Stomach (tissue), 9 donors: Measurements from ENCODE around the gene TSR1. TPM values are rescaled to one million over a fixed set of nuclear protein-coding genes. Genes with fewer than 3 reads are reported as not detected.

Experiments
- DNase-seq, 2 donors: peaks; one replicate each; pipeline versions ENCODE4 v3.0.0 to v3.0.0-alpha.2; 2013 to 2019
- H3K27ac ChIP-seq, 5 donors: fragments of 200-600 bp in 4 of 5; sonication (generic) in 4 of 5; one replicate each; pipeline ENCODE4 v1.5.1; 2013 to 2019; ENCODE audit warnings: mild to moderate bottlenecking in 1 of 5, moderate library complexity in 1 of 5
- H3K27me3 ChIP-seq, 3 donors: fragments of 200-600 bp; sonication (generic); one replicate each; pipeline ENCODE4 v1.5.1; 2017 to 2019; ENCODE audit warnings: mixed run types in 1 of 3
- H3K36me3 ChIP-seq, 4 donors: fragments of 200-600 bp; sonication (generic); 1 replicate in 3 of 4; 2 replicates in 1 of 4; pipeline ENCODE4 v1.5.1; 2016 to 2019
- H3K4me1 ChIP-seq, 4 donors: fragments of 200-600 bp; sonication (generic); one replicate each; pipeline ENCODE4 v1.5.1; 2016 to 2019
- H3K4me3 ChIP-seq, 4 donors: fragments of 200-600 bp; sonication (generic) in 3 of 4; one replicate each; pipeline ENCODE4 v1.5.1; 2016 to 2019; ENCODE audit warnings: mild to moderate bottlenecking in 1 of 4
- H3K9me3 ChIP-seq, 4 donors: fragments of 200-600 bp; sonication (generic); one replicate each; pipeline ENCODE4 v1.5.1; 2016 to 2019
- EP300 ChIP-seq: sonication (generic); formaldehyde crosslinking; IDR thresholded peaks from one replicate; pipeline ENCODE4 v1.6.1; 2017; ENCODE audit warnings: antibody characterized with exemption
- POLR2A ChIP-seq, 4 donors: fragments of 450-650 bp; IDR thresholded peaks; one replicate each; pipeline ENCODE4 v1.6.1; 2016; ENCODE audit warnings: antibody characterized with exemption in 4 of 4, control low read depth in 2 of 4, mild to moderate bottlenecking in 1 of 4, moderate library complexity in 1 of 4
- POLR2AphosphoS5 ChIP-seq, 3 donors: sonication (generic); formaldehyde crosslinking; IDR thresholded peaks; one replicate each; pipeline ENCODE4 v1.6.1; 2016; ENCODE audit warnings: antibody characterized with exemption in 3 of 3
- WGBS, 5 donors: extraction: QIAGEN DNeasy Blood & Tissue Kit in 3 of 5; methylation state at CpG; one replicate each; pipeline versions ENCODE4 v1.1.5 to v1.1.7; 2013 to 2018; 5-methylcytosine and 5-hydroxymethylcytosine counted together
- intact Hi-C: fragments of 100-400 bp; cut with DNase I; formaldehyde crosslinking; loops from one replicate; pipeline ENCODE4 v1.15.1; 2023; ENCODE audit warnings: low total_unique reads
- polyA plus RNA-seq, 3 donors: library from polyadenylated mRNA; stranded (reverse); fragments of 200-250 nt; gene quantifications; one replicate each; pipeline ENCODE4 v1.2.3, GENCODE V29; 2013
- total RNA-seq, 5 donors: library from RNA; depleted of rRNA; stranded (reverse); fragments of >200 nt; gene quantifications; one replicate each; pipeline versions ENCODE4 v1.1.0 to v1.2.3, GENCODE V29; 2014 to 2016
- TF ChIP-seq, protein P1 (sequence below), 7 experiments: fragments of 450-650 bp in 4 of 7; fragments of 200-600 bp in 3 of 7; sonication (generic) in 3 of 7; IDR thresholded peaks; one replicate each; pipeline ENCODE4 v1.5.1; 2016 to 2019; ENCODE audit warnings: antibody characterized with exemption in 7 of 7, control low read depth in 2 of 7, mild to moderate bottlenecking in 1 of 7
- donor health status: healthy with polysubstance abuse.
- donor health status: Bipolar disorder and iron deficiency.
- donor health status: healthy.

Gene TSR1
- total and polyA plus RNA-seq, 8 donors: 12.2 to 67.0 (median 22.9) TPM

DNA sequence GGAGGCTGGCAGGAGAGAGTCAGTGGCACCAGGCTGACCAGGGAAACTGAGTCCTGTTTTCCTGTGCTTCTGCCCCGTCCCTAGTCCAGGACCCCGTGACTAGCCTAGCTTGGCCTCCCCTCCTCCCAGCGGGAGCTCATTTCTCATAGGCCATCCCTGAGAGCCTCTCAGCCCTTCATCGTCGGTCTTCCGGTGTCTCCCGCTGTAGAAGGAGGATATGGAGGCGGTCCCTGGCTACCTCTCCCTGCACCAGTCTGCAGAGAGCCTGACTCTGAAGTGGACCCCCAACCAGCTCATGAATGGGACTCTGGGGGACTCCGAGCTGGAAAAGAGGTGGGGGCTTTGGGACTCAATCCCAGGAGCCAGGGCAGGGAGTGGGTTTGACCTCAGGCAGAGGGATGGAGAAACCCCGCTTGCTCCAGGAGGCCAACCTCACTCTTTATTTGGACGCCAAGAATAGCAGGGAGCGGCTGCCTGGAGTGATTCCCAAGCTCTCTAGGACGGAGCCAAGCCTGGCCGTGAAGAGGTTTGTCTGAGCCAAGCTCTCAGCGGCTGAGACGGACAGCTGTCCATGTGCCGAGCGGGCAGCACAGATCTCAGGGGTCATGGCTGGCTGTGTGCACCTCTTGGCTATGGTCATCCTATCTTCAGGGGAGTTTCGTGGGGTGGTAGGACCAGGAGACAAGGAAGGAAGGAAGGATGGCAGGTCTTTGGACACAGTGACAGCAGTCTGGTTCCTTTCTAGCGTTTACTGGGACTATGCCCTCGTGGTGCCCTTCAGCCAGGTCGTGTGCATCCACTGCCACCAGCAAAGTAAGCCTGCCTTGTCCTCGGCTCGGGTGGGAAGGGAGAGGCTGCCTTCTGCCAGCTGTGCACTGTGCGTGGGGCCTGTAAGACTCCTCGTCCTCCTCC, 27.9 kb upstream of the TSR1 start:
- no peak overlapping the region for H3K4me3 ChIP-seq
- WGBS, 5 donors: 77 to 85% (median 79%) methylated on average over 17 to 26 of the region's 26 CpGs
- H3K9me3 ChIP-seq: no peaks in the 10 kb centered on the region
- intact Hi-C loops: loop anchor here (10.0 kb wide), 1 partner anchor 51 kb away; no protein-coding TSS in a partner anchor
- H3K36me3 ChIP-seq: peaks cover 13 to 79% (median 65%) of the 10 kb centered on the region in 4 donors
- DNase-seq: no peak
- TF ChIP-seq EP300: no peak
- H3K4me1 ChIP-seq: peaks cover 4 to 31% (median 22%) of the 10 kb centered on the region in 4 donors
- no peak overlapping the region for H3K27ac ChIP-seq
- H3K27me3 ChIP-seq: no peaks in the 10 kb centered on the region

- 95 to 98% (median 96%) methylated on average over 15 to 21 of the region's 21 CpGs for WGBS, 5 donors
- TF ChIP-seq, protein P1, sequence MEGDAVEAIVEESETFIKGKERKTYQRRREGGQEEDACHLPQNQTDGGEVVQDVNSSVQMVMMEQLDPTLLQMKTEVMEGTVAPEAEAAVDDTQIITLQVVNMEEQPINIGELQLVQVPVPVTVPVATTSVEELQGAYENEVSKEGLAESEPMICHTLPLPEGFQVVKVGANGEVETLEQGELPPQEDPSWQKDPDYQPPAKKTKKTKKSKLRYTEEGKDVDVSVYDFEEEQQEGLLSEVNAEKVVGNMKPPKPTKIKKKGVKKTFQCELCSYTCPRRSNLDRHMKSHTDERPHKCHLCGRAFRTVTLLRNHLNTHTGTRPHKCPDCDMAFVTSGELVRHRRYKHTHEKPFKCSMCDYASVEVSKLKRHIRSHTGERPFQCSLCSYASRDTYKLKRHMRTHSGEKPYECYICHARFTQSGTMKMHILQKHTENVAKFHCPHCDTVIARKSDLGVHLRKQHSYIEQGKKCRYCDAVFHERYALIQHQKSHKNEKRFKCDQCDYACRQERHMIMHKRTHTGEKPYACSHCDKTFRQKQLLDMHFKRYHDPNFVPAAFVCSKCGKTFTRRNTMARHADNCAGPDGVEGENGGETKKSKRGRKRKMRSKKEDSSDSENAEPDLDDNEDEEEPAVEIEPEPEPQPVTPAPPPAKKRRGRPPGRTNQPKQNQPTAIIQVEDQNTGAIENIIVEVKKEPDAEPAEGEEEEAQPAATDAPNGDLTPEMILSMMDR (IDR thresholded peaks at IDR 0.05): no peak
- Histone ChIP-seq H3K36me3 (peaks cover 13 to 79% (median 64%) of the 10 kb centered on the region in 4 donors), H3K4me3 (no peak overlapping the region), H3K27ac (no peak overlapping the region), H3K4me1 (peaks cover 10 to 31% (median 25%) of the 10 kb centered on the region in 4 donors), H3K9me3 (no peaks in the 10 kb centered on the region), H3K27me3 (no peaks in the 10 kb centered on the region)
- no peak for DNase-seq
- intact Hi-C loops: loop anchor here (10.0 kb wide), 1 partner anchor 51 kb away; no protein-coding TSS in a partner anchor
These were observed 27.1 kb upstream of the TSR1 start for GRCh38 chr17:2363318-2363717.

- Histone ChIP-seq H3K27ac (no peak overlapping the region), H3K36me3 (peaks cover 13 to 81% (median 63%) of the 10 kb centered on the region in 4 donors), H3K4me3 (no peak overlapping the region), H3K27me3 (no peaks in the 10 kb centered on the region), H3K4me1 (peaks cover 10 to 33% (median 23%) of the 10 kb centered on the region in 4 donors), H3K9me3 (no peaks in the 10 kb centered on the region)
- no peak for DNase-seq
- intact Hi-C loops: loop anchor here (10.0 kb wide), 1 partner anchor 52 kb away; no protein-coding TSS in a partner anchor
- no peak for TF ChIP-seq POLR2A (IDR thresholded peaks at IDR 0.05)
- TF ChIP-seq, protein P1 (IDR thresholded peaks at IDR 0.05): no peak
- TF ChIP-seq POLR2AphosphoS5 (IDR thresholded peaks at IDR 0.05): no peak
- no peak for TF ChIP-seq EP300
- 94 to 97% (median 97%) methylated on average over 6 to 14 of the region's 14 CpGs for WGBS, 5 donors
These were observed 26.6 kb upstream of the TSR1 start for GRCh38 chr17:2362881-2363280.

GRCh38 chr17:2362416-2362815, 26.2 kb upstream of the TSR1 start:
- TF ChIP-seq, protein P1 (IDR thresholded peaks at IDR 0.05): no peak
- TF ChIP-seq POLR2A (IDR thresholded peaks at IDR 0.05) (no peak), EP300 (no peak), POLR2AphosphoS5 (IDR thresholded peaks at IDR 0.05) (no peak)
- H3K27ac ChIP-seq: no peak overlapping the region
- 93 to 97% (median 96%) methylated on average over 19 of the region's 19 CpGs for WGBS, 5 donors

More at GRCh38 chr17:2362416-2362815, 26.2 kb upstream of the TSR1 start:
- H3K27me3 ChIP-seq: no peaks in the 10 kb centered on the region
- DNase-seq: no peak
- intact Hi-C loops: loop anchor here (10.0 kb wide), 1 partner anchor 52 kb away; no protein-coding TSS in a partner anchor
- peaks cover 13 to 79% (median 58%) of the 10 kb centered on the region in 4 donors for H3K36me3 ChIP-seq
- no peaks in the 10 kb centered on the region for H3K9me3 ChIP-seq
- H3K4me1 ChIP-seq: peaks cover 10 to 33% (median 21%) of the 10 kb centered on the region in 4 donors
- H3K4me3 ChIP-seq: no peak overlapping the region
